H9 (cell line): Measurements from ENCODE around the gene ZBTB16. TPM values are rescaled to one million over a fixed set of nuclear protein-coding genes. Genes with fewer than 3 reads are reported as not detected.

Source experiments
- DNase-seq: peaks from one replicate; pipeline ENCODE4 v3.0.0-alpha.2; 2017
- H2AFZ ChIP-seq: one replicate; pipeline ENCODE4 v1.6.1; 2013; ENCODE audit warnings: mild to moderate bottlenecking, low read length, control low read depth, moderate library complexity
- H2AK5ac ChIP-seq: 2 replicates; pipeline ENCODE4 v1.6.1; 2013; ENCODE audit warnings: low read length, control low read depth, mixed read lengths; ENCODE audit not compliant: insufficient read length
- H2BK120ac ChIP-seq: one replicate; pipeline ENCODE4 v1.6.1; 2013; ENCODE audit warnings: low read depth, mild to moderate bottlenecking, low read length, control low read depth, inconsistent platforms; ENCODE audit not compliant: poor library complexity, severe bottlenecking
- H2BK12ac ChIP-seq: 2 replicates; pipeline ENCODE4 v1.6.1; 2013; ENCODE audit warnings: low read length, control low read depth, mixed read lengths, low read depth; ENCODE audit not compliant: insufficient read length
- H2BK15ac ChIP-seq: 2 replicates; pipeline ENCODE4 v1.6.1; 2013; ENCODE audit warnings: low read depth, low read length, control low read depth
- H2BK20ac ChIP-seq: one replicate; pipeline ENCODE4 v1.6.1; 2013; ENCODE audit warnings: low read depth, mild to moderate bottlenecking, low read length, control low read depth, inconsistent platforms; ENCODE audit not compliant: poor library complexity, severe bottlenecking
- H2BK5ac ChIP-seq: 2 replicates; pipeline ENCODE4 v1.6.1; 2013; ENCODE audit warnings: low read length, control low read depth, mixed read lengths; ENCODE audit not compliant: insufficient read length
- H3K14ac ChIP-seq: 2 replicates; pipeline ENCODE4 v1.6.1; 2013; ENCODE audit warnings: low read length, control low read depth; ENCODE audit not compliant: insufficient read depth
- H3K18ac ChIP-seq: 2 replicates; pipeline ENCODE4 v1.6.1; 2013; ENCODE audit warnings: low read depth, mild to moderate bottlenecking, mixed read lengths, low read length, control low read depth; ENCODE audit not compliant: insufficient read length
- H3K23ac ChIP-seq: 2 replicates; pipeline ENCODE4 v1.6.1; 2013; ENCODE audit warnings: low read length, control low read depth, mixed read lengths, low read depth; ENCODE audit not compliant: insufficient read length
- H3K23me2 ChIP-seq: 2 replicates; pipeline ENCODE4 v1.6.1; 2013; ENCODE audit warnings: low read depth, mild to moderate bottlenecking, mixed read lengths, low read length, control low read depth; ENCODE audit not compliant: insufficient read length, poor library complexity, severe bottlenecking
- H3K27ac ChIP-seq: 2 replicates; pipeline ENCODE4 v1.5.1; 2013; ENCODE audit warnings: low read length, control low read depth, mixed read lengths, low read depth; ENCODE audit not compliant: insufficient read length
- H3K27me3 ChIP-seq: 2 replicates; pipeline ENCODE4 v1.6.1; 2013; ENCODE audit warnings: low read length, control low read depth, inconsistent platforms; ENCODE audit not compliant: insufficient read depth
- H3K4ac ChIP-seq: 2 replicates; pipeline ENCODE4 v1.6.1; 2013; ENCODE audit warnings: low read depth, mild to moderate bottlenecking, control low read depth, inconsistent platforms, low read length, moderate library complexity
- H3K4me1 ChIP-seq: 2 replicates; pipeline ENCODE4 v1.6.1; 2013; ENCODE audit warnings: low read length, control low read depth, inconsistent platforms; ENCODE audit not compliant: insufficient read depth
- H3K4me2 ChIP-seq: 2 replicates; pipeline ENCODE4 v1.6.1; 2013; ENCODE audit warnings: low read length, control low read depth, mixed read lengths; ENCODE audit not compliant: insufficient read length, insufficient read depth
- H3K56ac ChIP-seq: 2 replicates; pipeline ENCODE4 v1.6.1; 2013; ENCODE audit warnings: low read depth, mild to moderate bottlenecking, mixed read lengths, low read length, control low read depth; ENCODE audit not compliant: insufficient read length
- H3K79me1 ChIP-seq: 2 replicates; pipeline ENCODE4 v1.6.1; 2013; ENCODE audit warnings: low read depth, mild to moderate bottlenecking, moderate library complexity, low read length, control low read depth, inconsistent platforms; ENCODE audit not compliant: insufficient read depth, poor library complexity, severe bottlenecking
- H3K79me2 ChIP-seq: 2 replicates; pipeline ENCODE4 v1.6.1; 2013; ENCODE audit warnings: low read length, control low read depth, inconsistent platforms; ENCODE audit not compliant: insufficient read depth
- H3K9ac ChIP-seq: 2 replicates; pipeline ENCODE4 v1.6.1; 2013; ENCODE audit warnings: low read length, control low read depth, mixed read lengths; ENCODE audit not compliant: insufficient read length; ENCODE audit errors: extremely low read depth
- H3K9me3 ChIP-seq: one replicate; pipeline ENCODE4 v1.6.1; 2013; ENCODE audit warnings: low read depth, low read length, inconsistent platforms; ENCODE audit not compliant: control insufficient read depth
- H3T11ph ChIP-seq: one replicate; pipeline ENCODE4 v1.6.1; 2013; ENCODE audit warnings: mild to moderate bottlenecking, low read length, control low read depth, inconsistent platforms
- H4K20me1 ChIP-seq: one replicate; pipeline ENCODE4 v1.6.1; 2013; ENCODE audit not compliant: control insufficient read depth, insufficient read length, insufficient read depth
- H4K5ac ChIP-seq: 2 replicates; pipeline ENCODE4 v1.6.1; 2013; ENCODE audit warnings: low read depth, mild to moderate bottlenecking, mixed read lengths, low read length, control low read depth; ENCODE audit not compliant: insufficient read length
- H4K8ac ChIP-seq: replicated peaks from 2 replicates; pipeline ENCODE4 v1.6.1; 2013; ENCODE audit warnings: low read length, control low read depth, mixed read lengths, low read depth; ENCODE audit not compliant: insufficient read length
- H4K91ac ChIP-seq: 2 replicates; pipeline ENCODE4 v1.6.1; 2013; ENCODE audit warnings: low read depth, mild to moderate bottlenecking, moderate library complexity, mixed read lengths, low read length, control low read depth; ENCODE audit not compliant: insufficient read length
- H3K27ac Mint-ChIP-seq, 3 experiments: 2 replicates in 2 of 3; 3 replicates in 1 of 3; pipeline ENCODE4 v1.8.0; 2020 to 2021; ENCODE audit warnings: mixed read lengths in 3 of 3, mild to moderate bottlenecking in 1 of 3, moderate library complexity in 1 of 3
- H3K27me3 Mint-ChIP-seq: 2 replicates; pipeline ENCODE4 v1.8.0; 2021; ENCODE audit warnings: low read depth, mild to moderate bottlenecking, moderate library complexity, mixed read lengths
- H3K36me3 Mint-ChIP-seq, 3 experiments: 2 replicates in 2 of 3; 3 replicates in 1 of 3; pipeline ENCODE4 v1.8.0; 2020 to 2021; ENCODE audit warnings: low read depth in 3 of 3, mixed read lengths in 3 of 3; ENCODE audit not compliant: insufficient read depth in 1 of 3
- H3K4me1 Mint-ChIP-seq, 2 experiments: 2 replicates each; pipeline ENCODE4 v1.8.0; 2020; ENCODE audit warnings: mixed read lengths in 2 of 2
- H3K4me3 Mint-ChIP-seq, 2 experiments: 2 replicates in 1 of 2; 3 replicates in 1 of 2; pipeline ENCODE4 v1.8.0; 2020 to 2021; ENCODE audit warnings: mild to moderate bottlenecking in 2 of 2, mixed read lengths in 2 of 2, moderate library complexity in 1 of 2
- H3K9me3 Mint-ChIP-seq, 2 experiments: 2 replicates in 1 of 2; 3 replicates in 1 of 2; pipeline ENCODE4 v1.8.0; 2020; ENCODE audit warnings: mild to moderate bottlenecking in 2 of 2, mixed read lengths in 2 of 2, moderate library complexity in 1 of 2
- WGBS: extraction: QIAGEN DNeasy Blood & Tissue Kit; methylation state at CpG from one replicate; pipeline ENCODE4 v1.1.7; 2013; ENCODE audit warnings: missing lambda C conversion rate, low lambda C conversion rate, mixed read lengths; ENCODE audit not compliant: insufficient read length; ENCODE audit errors: extremely low coverage; 5-methylcytosine and 5-hydroxymethylcytosine counted together
- total RNA-seq: library from RNA; stranded (reverse); gene quantifications from 2 replicates; pipeline ENCODE4 v1.2.1, GENCODE V29; 2021
- TF ChIP-seq, protein P1 (sequence below): fragments of 200-600 bp; sonication (generic); conservative IDR thresholded peaks from 3 replicates; pipeline ENCODE4 v1.8.0; 2021; ENCODE audit warnings: antibody characterized with exemption, mild to moderate bottlenecking

The ZBTB16 gene
- total RNA-seq, 1 experiment from 2014 or later = not detected

DNA sequence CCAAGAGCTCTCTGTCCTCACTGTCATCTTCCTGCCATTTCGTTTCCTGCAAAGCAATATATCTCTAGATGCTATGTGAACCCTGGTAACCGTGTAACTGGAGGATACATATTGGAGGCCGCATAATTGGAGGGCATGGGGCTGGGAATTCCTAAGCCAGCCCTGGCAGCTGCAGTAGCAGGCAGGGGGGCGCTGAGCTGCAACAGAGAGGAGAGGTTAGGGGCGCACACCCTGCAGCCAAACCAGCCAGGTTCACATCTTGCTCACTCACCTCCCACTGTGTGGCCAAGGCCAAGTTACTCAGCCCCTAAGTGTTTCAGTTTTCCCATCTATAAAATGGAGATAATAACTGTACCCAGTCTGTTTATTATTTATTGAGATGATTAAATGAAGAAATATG is 39.9 kb upstream of the ZBTB16 start:
- WGBS = no CpG with 5 or more reads among the region's 5 CpGs
- H2BK15ac ChIP-seq = no peak overlapping the region

More for the DNA sequence above, 39.9 kb upstream of the ZBTB16 start:
- Histone ChIP-seq H3K4me1 (no peaks in the 10 kb centered on the region), H3K23ac (no peak overlapping the region), H3T11ph (no peak overlapping the region), H3K27ac (no peak overlapping the region), H3K79me2 (no peaks in the 10 kb centered on the region), H3K23me2 (no peaks in the 10 kb centered on the region), H3K27me3 (no peaks in the 10 kb centered on the region), H2BK5ac (no peak overlapping the region), H3K9ac (no peak overlapping the region), H2AK5ac (no peak overlapping the region), H2AFZ (no peak overlapping the region), H4K91ac (no peak overlapping the region), H4K20me1 (no peaks in the 10 kb centered on the region), H3K4me2 (no peak overlapping the region), H3K79me1 (no peaks in the 10 kb centered on the region), H4K8ac (no peak overlapping the region), H3K4ac (no peak overlapping the region), H2BK20ac (no peak overlapping the region), H3K14ac (no peak overlapping the region), H3K18ac (no peak overlapping the region), H2BK12ac (no peak overlapping the region), H2BK120ac (no peak overlapping the region), H4K5ac (no peak overlapping the region), H3K56ac (no peak overlapping the region), H3K9me3 (no peaks in the 10 kb centered on the region)
- Mint-ChIP-seq H3K27ac (no peak overlapping the region; a peak in 2 of 7 replicates), H3K36me3 (no peaks in the 10 kb centered on the region), H3K9me3 (no peaks in the 10 kb centered on the region), H3K27me3 (peaks cover 6% of the 10 kb centered on the region; the same call in 1 of the 2 replicates), H3K4me1 (peaks cover 2% of the 10 kb centered on the region in 2 experiments; a peak in 1 of 4 replicates), H3K4me3 (no peak overlapping the region)
- TF ChIP-seq, protein P1, sequence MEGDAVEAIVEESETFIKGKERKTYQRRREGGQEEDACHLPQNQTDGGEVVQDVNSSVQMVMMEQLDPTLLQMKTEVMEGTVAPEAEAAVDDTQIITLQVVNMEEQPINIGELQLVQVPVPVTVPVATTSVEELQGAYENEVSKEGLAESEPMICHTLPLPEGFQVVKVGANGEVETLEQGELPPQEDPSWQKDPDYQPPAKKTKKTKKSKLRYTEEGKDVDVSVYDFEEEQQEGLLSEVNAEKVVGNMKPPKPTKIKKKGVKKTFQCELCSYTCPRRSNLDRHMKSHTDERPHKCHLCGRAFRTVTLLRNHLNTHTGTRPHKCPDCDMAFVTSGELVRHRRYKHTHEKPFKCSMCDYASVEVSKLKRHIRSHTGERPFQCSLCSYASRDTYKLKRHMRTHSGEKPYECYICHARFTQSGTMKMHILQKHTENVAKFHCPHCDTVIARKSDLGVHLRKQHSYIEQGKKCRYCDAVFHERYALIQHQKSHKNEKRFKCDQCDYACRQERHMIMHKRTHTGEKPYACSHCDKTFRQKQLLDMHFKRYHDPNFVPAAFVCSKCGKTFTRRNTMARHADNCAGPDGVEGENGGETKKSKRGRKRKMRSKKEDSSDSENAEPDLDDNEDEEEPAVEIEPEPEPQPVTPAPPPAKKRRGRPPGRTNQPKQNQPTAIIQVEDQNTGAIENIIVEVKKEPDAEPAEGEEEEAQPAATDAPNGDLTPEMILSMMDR = no peak
- DNase-seq = no peak
